GM12878 (cell line): ENCODE results near the gene NFE2L1. TPM values are rescaled to one million over a fixed set of nuclear protein-coding genes. Genes with fewer than 3 reads are reported as not detected.

ENCODE experiments used
- BHLHE40 ChIP-seq, 2 experiments: fragments of 450-650 bp in 1 of 2; IDR thresholded peaks; 2 replicates each; pipeline ENCODE4 v1.6.1; 2011 to 2017; ENCODE audit warnings: low read depth in 2 of 2, borderline replicate concordance in 1 of 2, improper control_type of control experiment in 1 of 2, low read length in 1 of 2, mild to moderate bottlenecking in 1 of 2
- BMI1 ChIP-seq: fragments of 450-650 bp; IDR thresholded peaks from 2 replicates; pipeline ENCODE4 v1.6.1; 2016; ENCODE audit warnings: mild to moderate bottlenecking, moderate library complexity, borderline replicate concordance
- CBFB ChIP-seq: IDR thresholded peaks from 2 replicates; pipeline ENCODE4 v1.6.1; 2016; ENCODE audit warnings: antibody characterized with exemption, low read depth
- CHD1 ChIP-seq: IDR thresholded peaks from 2 replicates; pipeline ENCODE4 v1.6.1; 2012; ENCODE audit warnings: low read depth, low read length, improper control_type of control experiment
- EGR1 ChIP-seq, 2 experiments: IDR thresholded peaks; 1 replicate in 1 of 2; 2 replicates in 1 of 2; pipeline ENCODE4 v1.6.1; 2011 to 2012; ENCODE audit warnings: low read depth in 2 of 2, low read length in 2 of 2, borderline replicate concordance in 1 of 2, mild to moderate bottlenecking in 1 of 2, moderate library complexity in 1 of 2
- GABPA ChIP-seq: IDR thresholded peaks from 2 replicates; pipeline ENCODE4 v1.6.1; 2014; ENCODE audit warnings: antibody characterized with exemption, low read depth, mild to moderate bottlenecking, inconsistent platforms
- GATAD2B ChIP-seq: fragments of 450-650 bp; conservative IDR thresholded peaks from 2 replicates; pipeline ENCODE4 v1.6.1; 2017; ENCODE audit warnings: low read depth, mild to moderate bottlenecking, moderate library complexity
- HDGF ChIP-seq: fragments of 450-650 bp; IDR thresholded peaks from 2 replicates; pipeline ENCODE4 v1.6.1; 2016; ENCODE audit warnings: antibody characterized with exemption
- JUNB ChIP-seq: IDR thresholded peaks from 2 replicates; pipeline ENCODE4 v1.6.1; 2016; ENCODE audit warnings: antibody characterized with exemption, mild to moderate bottlenecking
- KAT2A ChIP-seq: conservative IDR thresholded peaks from 2 replicates; pipeline ENCODE4 v1.6.1; 2011; ENCODE audit warnings: low read depth, low read length; ENCODE audit not compliant: control insufficient read depth
- LARP7 ChIP-seq: fragments of 450-650 bp; IDR thresholded peaks from 2 replicates; pipeline ENCODE4 v1.6.1; 2017; ENCODE audit warnings: mild to moderate bottlenecking
- MEF2A ChIP-seq: IDR thresholded peaks from 2 replicates; pipeline ENCODE4 v1.6.1; 2011; ENCODE audit warnings: low read depth, mild to moderate bottlenecking, low read length, moderate library complexity; ENCODE audit not compliant: insufficient read depth
- MTA2 ChIP-seq: fragments of 450-650 bp; IDR thresholded peaks from 2 replicates; pipeline ENCODE4 v1.6.1; 2016; ENCODE audit warnings: low read depth, mild to moderate bottlenecking, moderate library complexity
- NKRF ChIP-seq: fragments of 450-650 bp; conservative IDR thresholded peaks from 2 replicates; pipeline ENCODE4 v1.6.1; 2017; ENCODE audit warnings: mild to moderate bottlenecking, moderate library complexity
- PAX5 ChIP-seq: IDR thresholded peaks from 2 replicates; pipeline ENCODE4 v1.6.1; 2011; ENCODE audit warnings: low read depth, low read length, borderline replicate concordance
- POLR2AphosphoS5 ChIP-seq: IDR thresholded peaks from 2 replicates; pipeline ENCODE4 v1.6.1; 2011; ENCODE audit warnings: mild to moderate bottlenecking, low read length, inconsistent platforms
- POU2F2 ChIP-seq: IDR thresholded peaks from 3 replicates; pipeline ENCODE4 v1.6.1; 2011; ENCODE audit warnings: low read depth, mild to moderate bottlenecking, low read length, borderline replicate concordance
- RAD21 ChIP-seq: IDR thresholded peaks from 2 replicates; pipeline ENCODE4 v1.6.1; 2011; ENCODE audit warnings: mild to moderate bottlenecking, low read depth, low read length, moderate library complexity; ENCODE audit not compliant: insufficient read depth
- SMARCA5 ChIP-seq: fragments of 450-650 bp; IDR thresholded peaks from 2 replicates; pipeline ENCODE4 v1.6.1; 2017; ENCODE audit warnings: mild to moderate bottlenecking
- STAT1 ChIP-seq: fragments of 450-650 bp; conservative IDR thresholded peaks from 2 replicates; pipeline ENCODE4 v1.6.1; 2014; ENCODE audit warnings: antibody characterized with exemption, mild to moderate bottlenecking
- ZZZ3 ChIP-seq: IDR thresholded peaks from 2 replicates; pipeline ENCODE4 v1.6.1; 2011; ENCODE audit warnings: low read depth; ENCODE audit not compliant: control insufficient read depth, insufficient read length
- polyA plus RNA-seq, 11 experiments: library from polyadenylated mRNA; depleted of rRNA in 4 of 11; unstranded in 6 of 11; stranded (reverse) in 5 of 11; fragments of >200 nt; fragmentation: Nextera tagmentation in 4 of 11; fragmentation: Illumina TruSeq in 1 of 11; extraction: Ambion mirVana in 4 of 11; extraction: Trizol in 1 of 11; gene quantifications; 1 replicate in 1 of 11; 2 replicates in 10 of 11; pipeline versions ENCODE4 v1.2.1 to v1.2.3, GENCODE V29; 2011 to 2016; ENCODE audit warnings: inconsistent platforms in 2 of 11, missing spikeins in 2 of 11, low read depth in 1 of 11
- total RNA-seq, 4 experiments: library from RNA; depleted of rRNA in 3 of 4; stranded (reverse); fragments of >200 nt in 3 of 4; fragmentation: Illumina TruSeq in 1 of 4; extraction: Trizol in 1 of 4; gene quantifications; 2 replicates each; pipeline versions ENCODE4 v1.2.1 to v1.2.3, GENCODE V29; 2013 to 2021
- TF ChIP-seq, protein P1 (sequence below): fragments of 450-650 bp; IDR thresholded peaks from 2 replicates; pipeline ENCODE4 v1.6.1; 2014; ENCODE audit warnings: mild to moderate bottlenecking

Gene NFE2L1
- total and polyA plus RNA-seq, 10 of the 15 experiments (the other 5 are each of a cell fraction or from before 2014, with no cell fraction given): 3.8 to 104 (median 26.4) TPM

DNA sequence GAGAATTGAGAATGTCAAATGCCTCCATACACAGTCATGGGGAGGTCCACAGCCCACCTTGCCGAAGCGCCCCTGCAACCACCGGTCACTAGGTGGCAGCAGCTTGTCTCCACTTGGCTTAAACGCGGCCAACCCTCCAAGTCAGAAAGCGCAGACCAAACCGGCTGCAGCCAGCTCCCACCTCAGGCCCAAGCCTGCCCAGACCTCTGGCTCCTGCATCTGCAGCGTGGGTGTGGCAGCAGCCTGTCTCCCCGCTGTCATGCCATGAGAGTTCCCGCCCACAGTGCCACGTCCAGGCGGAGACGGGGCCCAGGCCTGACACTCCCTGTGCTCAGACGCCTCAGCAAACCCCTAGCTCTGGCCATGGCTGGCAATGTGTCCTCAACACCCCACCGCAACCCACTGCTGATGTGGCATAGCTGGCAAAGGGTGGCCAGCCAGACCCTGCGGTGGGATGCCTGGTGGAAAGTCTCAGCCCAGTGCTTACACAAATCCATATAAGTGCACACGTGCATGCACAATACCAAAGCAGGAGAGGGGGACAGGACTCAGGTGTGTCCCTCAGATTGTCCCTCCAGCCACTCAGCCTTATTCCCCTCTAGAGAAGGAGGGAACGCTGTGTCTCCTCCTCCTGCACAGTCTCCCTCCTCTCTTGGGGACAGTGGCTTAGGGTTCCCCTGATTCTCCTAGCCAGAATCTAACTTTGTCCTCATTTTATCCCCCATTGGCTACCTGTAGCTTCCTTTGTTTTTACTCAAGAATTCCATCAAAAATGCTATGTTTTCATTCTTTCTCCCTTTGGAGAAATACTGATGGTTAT is 21.4 kb upstream of the NFE2L1 start (continued):
- no peak for TF ChIP-seq NKRF
- peak; percentile 80 for TF ChIP-seq RAD21
- TF ChIP-seq SMARCA5: 0 out of 2 replicates have a peak, but pooled peaks have one; percentile 55
- TF ChIP-seq PAX5: 0 out of 2 replicates have a peak, but pooled peaks have one; percentile 24
- no peak for TF ChIP-seq CBFB
- no peak for TF ChIP-seq BMI1
- no peak for TF ChIP-seq STAT1
- TF ChIP-seq GABPA: no peak
- TF ChIP-seq HDGF: peak; percentile 77; the same call in 1 of the 2 replicates
- no peak for TF ChIP-seq MTA2
- TF ChIP-seq, protein P1, sequence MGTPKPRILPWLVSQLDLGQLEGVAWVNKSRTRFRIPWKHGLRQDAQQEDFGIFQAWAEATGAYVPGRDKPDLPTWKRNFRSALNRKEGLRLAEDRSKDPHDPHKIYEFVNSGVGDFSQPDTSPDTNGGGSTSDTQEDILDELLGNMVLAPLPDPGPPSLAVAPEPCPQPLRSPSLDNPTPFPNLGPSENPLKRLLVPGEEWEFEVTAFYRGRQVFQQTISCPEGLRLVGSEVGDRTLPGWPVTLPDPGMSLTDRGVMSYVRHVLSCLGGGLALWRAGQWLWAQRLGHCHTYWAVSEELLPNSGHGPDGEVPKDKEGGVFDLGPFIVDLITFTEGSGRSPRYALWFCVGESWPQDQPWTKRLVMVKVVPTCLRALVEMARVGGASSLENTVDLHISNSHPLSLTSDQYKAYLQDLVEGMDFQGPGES: 0 out of 2 replicates have a peak, but pooled peaks have one; percentile 28
- TF ChIP-seq BHLHE40 (IDR thresholded peaks at IDR 0.05; ENCODE audit: borderline replicate concordance in 1 of 2, low read depth in 2 of 2, low read length in 1 of 2): peak; percentile 24 to 43; a peak in 2 of 4 replicates
- peak; percentile 70; the same call in 1 of the 2 replicates for TF ChIP-seq LARP7
- TF ChIP-seq JUNB: no peak
- TF ChIP-seq KAT2A: no peak
- TF ChIP-seq EGR1 (IDR thresholded peaks at IDR 0.05; ENCODE audit: borderline replicate concordance in 1 of 2, low read depth in 2 of 2, low read length in 2 of 2): peak in 1 of 2 experiments; percentile 39; a peak in 1 of 3 replicates
- TF ChIP-seq ZZZ3: no peak
- no peak for TF ChIP-seq POLR2AphosphoS5
- TF ChIP-seq GATAD2B: 0 out of 2 replicates have a peak, but pooled peaks have one; percentile 40
- no peak for TF ChIP-seq CHD1
- no peak for TF ChIP-seq MEF2A
- 0 out of 3 replicates have a peak, but pooled peaks have one; percentile 31 for TF ChIP-seq POU2F2
